ENCODE data around the gene SHMT2.

The SHMT2 gene

DNA sequence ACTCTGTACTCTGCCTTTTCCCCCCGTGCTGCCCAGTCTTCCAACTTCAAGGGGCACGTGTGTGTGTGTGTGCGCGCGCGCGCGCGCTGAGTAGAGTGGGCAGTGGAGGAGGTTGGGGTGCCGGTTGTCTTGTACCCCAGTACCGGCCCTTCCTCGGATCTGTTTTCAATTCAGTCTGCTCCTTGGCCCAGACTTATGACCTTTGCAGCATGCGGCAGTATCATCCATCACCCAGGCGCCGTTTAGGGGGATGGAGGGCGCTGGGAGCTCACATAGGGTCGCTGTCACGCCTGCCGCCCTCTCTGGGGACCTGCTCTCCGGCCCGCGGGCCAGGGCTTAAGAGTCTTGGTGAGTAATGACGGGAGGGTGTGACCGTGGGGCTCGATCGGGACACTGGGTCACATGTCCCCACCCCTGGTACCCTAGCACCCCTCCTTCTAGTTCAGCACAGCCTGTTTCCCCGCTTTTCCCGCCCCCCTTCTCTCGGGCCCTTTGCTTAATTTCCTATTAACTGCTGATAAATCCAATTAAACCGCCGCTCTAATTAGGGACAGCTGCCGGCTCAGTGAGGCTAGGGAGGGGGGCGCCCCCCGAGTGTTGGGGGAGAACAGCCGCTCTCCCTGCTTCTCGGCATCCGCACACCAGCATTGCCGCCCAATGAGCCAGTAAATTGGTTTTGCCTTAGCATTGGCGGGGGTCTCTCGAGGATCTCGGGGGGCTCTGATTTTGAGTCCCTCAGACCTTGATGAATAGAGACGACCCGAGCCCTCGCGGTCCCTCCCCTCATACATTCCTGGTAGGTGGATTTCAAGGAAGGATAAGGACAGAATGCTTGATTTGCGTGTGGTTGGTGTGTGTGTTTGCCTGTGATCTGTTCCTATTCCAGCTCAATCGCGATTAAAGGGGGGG is 12.1 kb downstream of the SHMT2 start:
- no peak for DNase-seq

DNA sequence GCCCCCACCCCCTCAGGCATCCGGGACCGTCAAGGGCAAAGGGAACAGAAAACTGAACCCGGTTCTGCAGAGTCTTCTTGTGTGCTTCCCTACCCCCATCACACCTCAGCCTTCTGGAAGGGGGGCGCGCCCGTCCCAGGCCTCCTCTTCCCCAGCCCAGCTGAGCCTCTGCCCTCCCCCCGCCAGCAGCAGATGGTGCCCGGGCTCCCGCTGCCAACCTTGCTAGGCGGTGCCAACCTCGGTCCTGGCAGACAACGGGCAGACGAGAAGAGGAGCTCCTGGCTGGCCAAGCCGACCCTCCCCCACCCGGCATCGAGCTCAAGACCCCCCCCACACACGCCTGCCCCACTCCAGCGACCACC is 12.8 kb downstream of the SHMT2 start:
- peak; percentile 84 for DNase-seq

DNA sequence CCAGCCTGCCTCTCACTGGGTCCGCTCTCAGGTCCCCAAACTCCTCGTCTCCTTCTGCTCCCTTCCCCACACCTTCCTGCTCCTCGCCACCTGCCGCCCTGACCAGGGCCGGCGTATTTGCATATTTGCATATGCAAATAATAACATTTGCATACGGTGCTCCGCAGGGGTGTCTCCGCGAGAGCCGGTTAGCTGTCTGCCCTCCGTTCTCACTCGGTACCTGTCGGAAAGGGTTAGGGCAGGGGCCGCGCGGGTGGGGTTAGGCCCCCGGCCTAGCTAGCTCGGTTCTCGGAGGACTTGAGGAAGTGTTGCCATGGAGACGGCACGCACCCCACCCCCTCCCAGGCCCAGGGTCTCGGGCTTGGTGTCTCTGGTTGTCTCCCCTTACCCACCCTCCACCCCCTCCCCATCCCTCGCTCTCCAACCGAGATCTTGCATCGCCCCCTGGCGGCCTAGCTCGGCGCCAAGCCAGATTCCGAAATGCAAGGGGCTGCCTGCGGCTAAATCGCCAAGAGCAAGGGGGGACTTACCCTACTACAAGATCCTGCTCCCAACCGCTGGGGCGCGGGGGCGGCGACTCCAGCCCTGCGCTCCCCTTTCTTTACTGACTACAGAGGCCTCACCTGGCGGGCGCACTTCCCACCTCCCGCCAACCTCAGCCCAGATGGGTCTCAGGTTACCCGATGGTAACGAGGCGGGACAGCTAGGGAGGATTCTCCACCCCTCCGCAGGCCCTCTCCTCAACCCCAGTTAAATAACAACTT is 13.4 kb downstream of the SHMT2 start:
- DNase-seq: peak; percentile 84

DNA sequence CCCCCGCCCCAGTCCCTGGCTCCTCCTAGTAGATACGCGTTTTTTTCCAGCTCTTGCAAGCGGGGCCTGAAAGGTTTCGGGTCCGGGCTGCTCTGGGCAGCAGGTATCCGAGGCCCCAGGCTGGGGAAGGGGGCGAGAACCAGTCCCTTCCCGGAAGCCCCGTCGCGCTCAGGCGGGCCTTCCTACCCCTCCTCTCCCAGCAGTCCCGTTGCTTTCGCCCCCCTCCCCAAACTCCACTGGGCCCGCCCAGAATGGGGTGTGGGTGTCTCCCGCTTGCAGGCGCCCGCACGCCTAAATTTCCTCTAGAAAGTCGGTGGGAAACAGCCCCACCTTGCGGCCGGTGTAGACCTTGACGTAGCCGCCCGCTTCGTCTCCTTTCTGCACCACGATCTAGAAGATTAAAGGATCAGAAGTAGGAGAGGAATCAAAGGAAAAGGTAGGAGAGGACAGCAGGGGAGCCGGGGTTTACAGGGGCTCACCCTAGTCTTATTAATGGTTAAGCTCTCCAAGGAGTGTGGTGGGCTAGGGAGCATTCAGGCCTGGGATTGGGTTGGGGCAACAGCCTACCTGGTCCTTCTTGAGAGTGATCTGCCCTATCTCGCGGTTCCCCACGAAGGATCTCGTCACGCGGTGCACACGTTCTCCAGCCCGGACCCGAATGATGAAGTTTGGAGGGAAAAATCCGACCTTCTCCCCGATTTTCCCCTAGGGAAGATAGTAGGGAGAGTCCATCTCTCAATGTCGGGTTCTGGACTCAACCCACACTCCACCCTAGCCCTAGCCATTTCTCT is 14.2 kb downstream of the SHMT2 start:
- peak; percentile 76 for DNase-seq

DNA sequence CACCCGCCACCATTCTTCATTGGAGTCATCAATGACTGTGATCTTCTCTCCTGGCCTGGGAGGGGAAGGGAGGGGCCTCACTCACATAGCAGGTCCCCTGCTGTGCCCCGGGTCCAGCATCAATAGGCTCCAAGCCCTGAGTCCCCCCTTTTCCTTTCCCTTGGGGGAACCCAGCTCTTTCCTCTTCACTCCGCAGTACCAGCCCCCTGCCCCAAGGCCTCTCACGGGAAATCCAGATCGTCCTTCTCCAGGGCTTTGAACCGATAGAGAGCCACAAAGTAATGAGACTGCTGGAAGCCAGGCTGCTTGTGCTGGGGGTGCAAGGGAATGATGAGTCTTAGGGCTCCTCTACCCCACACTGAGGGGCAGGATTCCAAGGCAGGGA is 14.8 kb downstream of the SHMT2 start:
- no peak for DNase-seq

DNA sequence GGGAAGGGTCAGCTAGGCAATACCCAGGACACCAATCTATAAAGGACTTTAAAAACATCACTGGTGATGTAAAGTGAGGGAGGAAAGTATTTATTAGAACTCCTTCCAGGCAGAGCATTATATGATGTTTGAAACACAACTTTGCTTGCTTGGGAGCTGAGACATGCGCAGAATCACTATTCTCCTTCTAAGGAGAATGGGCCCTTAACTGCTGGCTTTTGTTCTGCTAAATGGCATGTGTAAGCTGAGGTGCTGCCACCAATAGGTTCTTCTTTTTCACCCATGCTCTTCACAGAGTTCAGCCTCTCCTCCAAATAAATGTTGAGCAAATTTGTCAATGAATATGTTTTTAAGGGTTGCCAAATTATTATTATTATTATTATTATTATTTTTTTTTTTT is 17.5 kb downstream of the SHMT2 start:
- no peak for DNase-seq

DNA sequence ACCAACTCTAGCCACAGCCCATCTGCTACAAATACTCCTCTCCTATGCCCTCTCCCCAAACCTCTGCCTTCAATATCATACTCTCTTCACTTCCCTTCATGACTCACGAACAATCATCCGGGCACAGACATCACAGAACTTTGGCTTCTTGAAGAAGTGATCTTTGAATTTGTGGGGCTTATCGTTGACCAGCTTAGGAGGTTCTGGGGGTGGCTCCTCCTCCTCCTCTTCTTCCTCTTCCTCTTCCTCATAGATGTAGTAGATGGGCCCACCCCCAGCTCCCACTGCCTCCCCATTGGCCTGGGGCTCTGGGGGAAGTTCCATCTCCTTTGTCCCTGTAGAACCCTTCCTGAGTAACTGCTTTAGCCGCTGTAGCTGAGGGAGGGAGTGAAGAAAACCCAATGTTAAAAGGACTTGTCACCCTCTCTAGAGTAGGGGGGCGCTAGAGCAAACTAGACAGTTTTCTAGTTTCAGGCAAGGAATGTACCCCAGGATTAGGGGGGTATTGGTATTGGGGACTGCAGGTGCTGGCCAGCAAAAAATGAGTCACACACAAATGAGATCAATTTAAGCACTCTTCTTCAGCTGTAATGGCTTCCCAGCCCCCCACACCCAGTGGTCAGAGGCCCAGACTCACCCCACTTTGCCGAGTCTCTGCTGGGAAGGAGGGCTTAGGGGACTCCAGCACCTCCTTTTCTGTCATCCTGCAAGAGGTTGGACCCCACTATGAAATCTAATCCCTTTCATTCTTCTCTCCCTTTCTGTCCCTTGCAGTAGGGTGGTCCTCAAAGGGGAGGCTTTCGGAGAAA is 19.6 kb downstream of the SHMT2 start:
- no peak for DNase-seq

DNA sequence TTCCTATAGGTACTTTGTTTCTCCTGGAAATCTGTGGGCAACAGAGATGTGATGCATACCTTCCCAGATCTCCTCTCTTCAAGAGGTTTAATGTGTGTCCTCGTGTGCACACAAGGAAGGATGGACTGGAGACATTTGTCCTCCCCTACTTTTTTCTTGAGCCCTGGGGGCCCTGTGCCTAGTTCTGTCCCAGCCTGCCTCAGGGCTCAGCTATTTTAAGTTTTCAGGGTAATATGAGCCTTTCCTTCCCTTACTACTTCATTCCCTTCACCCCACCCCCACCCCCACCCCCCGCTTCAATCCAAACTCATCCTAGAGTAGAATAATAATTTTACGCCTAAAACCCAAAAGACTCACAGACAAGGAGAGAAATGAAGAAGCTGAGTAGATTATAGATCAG is 21.0 kb downstream of the SHMT2 start:
- DNase-seq: no peak

DNA sequence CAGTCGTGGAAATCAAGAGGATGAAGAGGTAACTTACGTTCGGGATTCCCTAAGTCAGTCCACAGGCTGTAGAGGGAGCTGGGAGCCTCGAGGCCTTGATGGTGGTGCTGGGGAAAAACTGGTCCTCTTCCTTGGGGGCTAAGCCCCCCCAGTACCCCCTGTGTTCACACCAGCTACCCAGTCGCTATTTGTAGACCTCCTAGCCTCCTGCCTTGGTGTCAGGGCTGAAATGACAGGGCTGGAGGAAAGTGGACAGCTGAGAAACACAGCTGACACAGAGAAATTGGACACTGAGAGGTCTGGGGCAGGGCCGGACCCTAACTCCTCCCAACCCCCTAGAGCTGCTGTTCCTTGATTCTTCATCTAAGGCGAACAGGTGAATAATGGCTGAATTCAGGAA is 21.4 kb downstream of the SHMT2 start, which contains the start of gene STAC3:
Gene STAC3, minus strand, starts transcription at position 232 of the 400 bp plus-strand sequence. CDS start 1,551 bp downstream, outside the sequence.
- DNase-seq: no peak

DNA sequence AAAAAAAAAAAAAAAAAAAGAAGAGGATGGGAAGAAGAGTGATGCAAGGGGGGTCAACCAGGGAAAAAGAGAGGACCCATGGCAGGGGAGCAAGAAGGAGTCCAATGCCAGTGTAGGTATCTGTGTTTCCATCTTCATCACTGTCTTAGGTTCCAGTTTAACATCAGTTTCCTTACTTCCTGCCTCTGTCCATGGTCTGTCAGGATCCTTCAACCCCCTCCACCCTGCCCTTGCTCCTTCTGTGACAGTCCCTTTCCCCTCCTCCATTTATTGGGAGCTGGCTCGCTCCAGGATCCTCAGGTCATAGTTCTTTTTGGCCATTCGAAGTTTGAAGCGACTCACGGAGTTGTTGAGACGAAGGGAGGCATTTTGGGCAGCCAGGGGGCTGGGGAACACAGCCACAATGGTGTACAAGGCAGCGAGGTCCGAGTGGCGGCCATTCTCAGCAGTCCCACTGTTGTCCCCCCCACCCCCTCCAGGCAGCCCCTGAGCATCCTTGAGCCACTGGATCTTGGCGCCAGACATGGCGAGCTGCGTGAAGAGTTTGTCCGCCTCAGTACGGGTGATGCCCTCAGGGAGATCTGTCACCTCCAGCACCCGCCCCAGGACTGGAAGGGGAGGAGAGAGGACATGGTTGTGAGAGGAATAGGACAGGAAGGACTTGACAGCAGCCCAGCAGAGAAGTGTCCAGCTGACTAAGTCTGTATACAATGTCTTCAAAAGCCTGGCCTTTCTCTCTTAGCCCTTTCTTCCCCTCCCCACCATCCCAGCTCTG is 25.2 kb downstream of the SHMT2 start:
- no peak for DNase-seq

DNA sequence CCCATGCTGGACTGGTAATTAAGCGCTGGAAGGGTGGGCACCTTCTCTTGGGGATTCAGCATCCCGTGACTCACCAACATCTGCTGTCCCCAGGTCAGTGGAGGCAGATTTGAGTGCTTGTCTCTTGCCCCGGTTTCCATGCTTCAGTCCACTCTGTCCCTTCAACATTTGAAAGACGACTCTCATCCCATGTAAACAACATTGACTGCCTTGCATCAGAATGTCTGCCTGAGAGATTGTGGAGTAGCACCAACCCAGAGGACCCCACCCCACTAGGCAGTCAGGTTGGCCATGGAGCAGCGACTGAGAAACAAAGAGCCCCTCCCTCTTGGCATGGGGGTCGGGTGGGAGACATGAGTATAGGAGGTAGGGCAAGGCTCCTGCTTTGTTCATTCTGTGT is 26.4 kb downstream of the SHMT2 start:
- no peak for DNase-seq

DNA sequence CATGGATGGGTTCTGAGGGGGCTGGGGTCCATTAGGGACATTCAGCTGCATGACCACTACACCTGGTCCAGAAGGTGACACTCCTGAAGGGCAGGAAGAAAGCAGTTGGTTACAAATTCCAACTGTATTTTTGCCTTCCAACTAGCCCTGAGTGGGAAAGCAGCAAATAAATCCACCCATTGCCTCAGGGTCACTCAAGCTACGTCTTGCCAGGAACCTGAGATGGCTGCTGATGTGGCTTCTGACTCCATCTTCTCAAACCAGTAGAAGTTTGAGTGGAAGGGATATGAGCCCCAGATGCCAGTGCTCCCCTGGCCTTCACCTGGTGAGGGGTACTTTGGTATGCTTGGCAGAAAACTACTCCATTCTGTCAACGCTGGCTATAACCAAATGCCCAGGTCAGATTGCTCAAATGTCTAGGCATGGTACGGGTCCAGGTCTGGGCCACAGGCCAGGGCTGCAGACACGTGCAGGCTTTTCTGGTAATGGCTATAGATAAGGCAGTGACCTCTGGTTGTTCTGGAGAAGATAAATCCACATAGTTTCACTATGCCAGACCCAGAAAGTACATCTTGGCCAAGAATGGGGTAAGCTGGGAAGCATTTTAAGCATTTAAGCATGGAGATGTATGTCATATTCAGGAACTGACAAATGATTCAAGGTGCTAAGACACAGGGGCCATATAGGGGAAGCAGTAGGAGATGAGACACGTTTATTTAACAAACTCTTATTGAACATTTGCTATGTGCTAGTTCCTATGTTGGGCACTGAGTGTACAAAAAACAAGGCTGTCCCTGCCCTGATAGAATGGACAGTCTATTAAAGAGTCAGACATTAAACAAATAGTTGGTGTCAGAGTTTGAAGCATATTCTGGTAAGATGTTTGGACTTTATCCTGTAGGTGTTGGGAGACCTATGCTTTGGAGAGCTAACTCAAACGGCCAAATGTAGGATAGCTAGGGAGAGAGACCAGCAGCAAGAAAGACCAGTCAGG is 29.8 kb downstream of the SHMT2 start:
- DNase-seq: no peak

DNA sequence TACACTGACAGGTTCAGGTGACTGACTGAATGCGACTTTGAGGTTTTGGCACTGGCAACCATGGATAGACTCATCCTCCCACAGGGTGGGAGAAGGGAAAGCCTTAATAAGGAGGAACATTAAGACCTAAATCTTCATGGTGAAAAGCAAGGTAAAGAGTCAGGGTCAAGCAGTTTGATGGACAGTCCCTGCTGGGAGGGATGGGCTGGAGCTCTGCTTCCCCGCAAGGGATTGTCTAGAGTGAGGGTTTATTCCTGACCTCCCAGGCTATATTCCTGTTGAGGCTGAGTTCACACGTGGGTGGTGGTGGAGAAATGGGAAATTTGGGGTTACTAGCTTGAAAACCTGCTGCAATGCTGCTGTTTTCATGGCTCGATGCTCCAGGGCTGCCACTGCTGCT is 30.9 kb downstream of the SHMT2 start:
- no peak for DNase-seq

DNA sequence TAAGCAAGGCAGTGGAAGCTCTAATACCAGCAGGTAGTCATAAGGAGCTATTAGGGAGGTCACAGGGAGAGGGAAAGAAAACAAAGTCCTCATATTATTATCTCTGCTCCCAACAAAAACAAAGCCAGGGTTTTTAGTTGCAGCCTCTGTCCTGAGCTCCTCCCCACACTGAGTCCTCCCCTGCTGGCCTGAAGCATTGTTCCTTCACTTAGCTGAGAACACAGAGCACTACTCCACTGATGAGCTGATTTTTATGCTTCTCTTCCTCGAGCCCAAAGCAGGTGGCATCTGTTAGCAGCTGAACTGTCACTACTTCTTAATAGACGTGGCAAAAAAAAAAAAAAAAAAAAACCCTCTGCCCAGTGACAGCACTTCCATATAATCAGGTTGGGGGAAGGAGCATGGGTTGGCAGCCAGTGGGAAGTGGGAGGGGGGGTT is 31.9 kb downstream of the SHMT2 start:
- peak; percentile 30 for DNase-seq

DNA sequence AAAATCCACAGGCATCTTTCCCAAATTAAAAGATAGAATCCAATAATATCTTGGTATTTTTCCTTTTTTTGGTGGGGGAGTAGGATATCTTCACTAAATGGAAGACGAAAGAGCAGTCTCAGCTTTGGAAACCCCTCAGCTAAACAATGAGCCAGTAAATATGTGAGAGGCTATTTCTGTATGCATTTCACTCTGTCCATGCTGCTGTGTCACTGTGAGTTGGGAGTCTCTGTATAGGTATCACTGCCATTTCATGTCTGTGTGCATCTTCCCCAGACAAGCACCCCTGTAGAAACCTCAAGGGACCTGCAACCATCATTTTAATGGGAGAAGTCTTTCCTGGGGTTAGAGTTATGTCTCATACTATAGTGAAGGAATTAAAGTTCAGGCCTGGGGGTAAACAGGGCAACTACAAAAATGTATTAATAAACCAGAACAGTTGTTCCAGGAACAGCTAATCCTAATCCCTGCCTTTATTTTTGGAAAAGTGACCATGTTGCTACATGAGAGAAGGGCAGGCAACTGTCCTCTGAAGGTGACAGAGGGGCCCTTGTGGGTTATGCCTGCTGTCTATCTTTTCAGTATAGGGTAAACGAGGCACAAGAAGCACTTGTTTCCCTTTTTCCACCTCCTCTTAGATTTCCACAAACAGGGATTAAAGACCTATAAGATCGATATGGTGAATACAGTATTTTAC is 32.8 kb downstream of the SHMT2 start:
- no peak for DNase-seq

DNA sequence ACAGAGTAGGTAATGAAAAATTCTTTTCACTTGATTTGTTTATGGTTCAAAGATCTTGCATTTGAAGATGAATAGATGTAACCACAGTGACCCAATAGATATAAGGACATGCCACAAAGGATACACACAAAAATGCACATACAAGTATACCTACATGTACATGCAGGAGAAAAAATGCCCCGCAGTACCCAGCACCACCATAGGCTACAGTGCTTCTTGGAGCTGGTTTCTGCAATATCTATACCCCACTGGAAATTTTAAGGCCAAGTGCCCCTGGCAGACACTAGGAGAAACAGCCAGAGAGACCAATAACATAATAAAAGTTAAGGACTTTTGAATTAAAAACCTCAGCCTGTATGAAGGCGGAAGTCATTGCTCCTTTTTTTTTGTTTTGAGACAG is 33.6 kb downstream of the SHMT2 start:
- no peak for DNase-seq

DNA sequence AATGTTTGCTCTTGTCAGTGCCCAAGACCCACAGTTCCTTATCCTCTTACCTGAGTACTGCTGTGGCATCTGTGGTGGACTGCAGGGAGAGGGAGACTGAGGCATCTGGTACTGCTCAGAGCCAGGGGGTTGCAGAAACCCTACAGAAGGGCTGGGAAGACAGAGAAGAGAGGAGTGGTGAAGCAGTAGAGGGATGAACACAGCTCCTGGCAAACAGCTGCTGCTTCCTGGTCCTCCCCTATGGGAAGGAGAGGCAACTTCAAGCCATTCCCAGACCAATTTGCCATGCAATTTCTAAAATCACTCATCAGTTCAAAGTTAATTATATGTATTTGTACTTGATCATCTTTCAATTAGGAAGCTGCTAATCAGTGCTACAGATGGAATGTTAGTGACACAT is 37.2 kb downstream of the SHMT2 start:
- no peak for DNase-seq

DNA sequence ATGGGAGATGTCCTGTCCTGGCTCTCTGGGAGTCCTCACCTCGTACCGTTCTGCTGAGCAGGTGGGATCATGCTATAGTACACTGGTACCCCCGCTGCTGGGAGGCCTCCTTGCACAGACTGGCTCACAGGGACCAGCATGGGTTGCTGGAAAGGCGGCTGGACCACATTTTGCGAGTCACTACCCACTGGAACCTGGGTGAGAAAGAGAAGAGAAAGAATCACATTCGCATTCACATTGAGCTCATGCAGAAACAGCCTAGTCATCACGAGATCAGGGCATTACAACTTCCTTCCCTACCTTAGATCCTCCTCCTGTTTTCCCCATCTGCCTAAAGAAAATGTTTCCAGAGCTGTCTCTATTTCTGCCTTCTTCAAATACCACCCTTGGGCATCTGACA is 38.8 kb downstream of the SHMT2 start:
- no peak for DNase-seq

DNA sequence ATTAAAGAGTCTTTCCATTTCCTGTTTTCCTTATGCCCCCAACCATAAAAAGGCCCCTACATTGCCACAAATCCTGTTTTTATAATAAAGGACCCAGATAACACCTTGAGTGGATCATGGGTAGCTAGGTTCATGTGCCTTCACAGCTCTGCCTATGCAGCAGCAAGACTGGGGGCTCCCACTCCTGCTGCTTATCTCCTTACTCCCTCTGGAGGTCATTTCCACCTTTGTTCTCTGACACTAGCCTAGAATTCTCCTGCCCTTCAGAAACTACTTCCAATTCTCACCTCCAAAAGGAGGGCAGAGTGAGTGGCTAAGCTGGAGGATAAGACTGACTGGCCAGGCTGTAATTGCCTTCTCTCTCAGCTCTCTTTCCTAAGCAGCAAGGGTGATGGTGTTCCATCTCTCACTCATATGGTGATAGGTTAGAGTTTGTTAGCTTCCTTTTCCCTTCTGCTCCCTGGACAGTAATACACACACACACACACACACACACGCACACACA is 41.5 kb downstream of the SHMT2 start:
- DNase-seq: no peak
